AG09309 (cell line): ENCODE data around the gene PPCDC.

Experiments
- DNase-seq: peaks from one replicate; pipeline ENCODE4 v3.0.0-alpha.2; 2010; ENCODE audit warnings: low read depth
- H3K4me3 ChIP-seq: 2 replicates; pipeline ENCODE4 v1.5.1; 2011; ENCODE audit warnings: mild to moderate bottlenecking, low read depth, low read length, moderate library complexity; ENCODE audit not compliant: control insufficient read depth
- TF ChIP-seq, protein P1 (sequence below): IDR thresholded peaks from 2 replicates; pipeline ENCODE4 v1.5.1; 2011; ENCODE audit warnings: mild to moderate bottlenecking, low read depth, low read length, inconsistent platforms; ENCODE audit not compliant: insufficient read depth, control insufficient read depth; ENCODE audit errors: missing control alignments

PPCDC gene

DNA sequence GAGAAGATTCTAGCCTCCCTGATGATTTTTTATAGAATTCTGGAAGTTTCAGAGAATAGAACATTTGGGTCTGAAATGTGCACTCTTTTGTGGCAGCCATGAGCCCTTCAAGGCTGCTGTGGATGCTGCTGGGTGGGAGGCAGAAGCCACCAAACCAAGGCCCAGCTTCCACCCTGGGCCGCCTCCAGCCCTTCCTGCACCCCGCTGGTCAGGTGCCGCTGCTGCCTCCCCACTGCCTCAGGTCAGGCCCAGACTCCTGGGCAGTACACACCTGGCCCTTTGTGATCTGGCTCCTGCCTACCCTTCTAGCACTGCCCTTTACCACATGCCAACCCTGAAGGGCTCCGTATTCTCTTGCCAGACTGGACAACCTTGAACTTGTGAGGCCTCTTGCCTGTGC, 28.3 kb downstream of the PPCDC start:
- DNase-seq, result no peak
- TF ChIP-seq, protein P1, sequence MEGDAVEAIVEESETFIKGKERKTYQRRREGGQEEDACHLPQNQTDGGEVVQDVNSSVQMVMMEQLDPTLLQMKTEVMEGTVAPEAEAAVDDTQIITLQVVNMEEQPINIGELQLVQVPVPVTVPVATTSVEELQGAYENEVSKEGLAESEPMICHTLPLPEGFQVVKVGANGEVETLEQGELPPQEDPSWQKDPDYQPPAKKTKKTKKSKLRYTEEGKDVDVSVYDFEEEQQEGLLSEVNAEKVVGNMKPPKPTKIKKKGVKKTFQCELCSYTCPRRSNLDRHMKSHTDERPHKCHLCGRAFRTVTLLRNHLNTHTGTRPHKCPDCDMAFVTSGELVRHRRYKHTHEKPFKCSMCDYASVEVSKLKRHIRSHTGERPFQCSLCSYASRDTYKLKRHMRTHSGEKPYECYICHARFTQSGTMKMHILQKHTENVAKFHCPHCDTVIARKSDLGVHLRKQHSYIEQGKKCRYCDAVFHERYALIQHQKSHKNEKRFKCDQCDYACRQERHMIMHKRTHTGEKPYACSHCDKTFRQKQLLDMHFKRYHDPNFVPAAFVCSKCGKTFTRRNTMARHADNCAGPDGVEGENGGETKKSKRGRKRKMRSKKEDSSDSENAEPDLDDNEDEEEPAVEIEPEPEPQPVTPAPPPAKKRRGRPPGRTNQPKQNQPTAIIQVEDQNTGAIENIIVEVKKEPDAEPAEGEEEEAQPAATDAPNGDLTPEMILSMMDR, result no peak
- H3K4me3 ChIP-seq, result no peak overlapping the region

DNA sequence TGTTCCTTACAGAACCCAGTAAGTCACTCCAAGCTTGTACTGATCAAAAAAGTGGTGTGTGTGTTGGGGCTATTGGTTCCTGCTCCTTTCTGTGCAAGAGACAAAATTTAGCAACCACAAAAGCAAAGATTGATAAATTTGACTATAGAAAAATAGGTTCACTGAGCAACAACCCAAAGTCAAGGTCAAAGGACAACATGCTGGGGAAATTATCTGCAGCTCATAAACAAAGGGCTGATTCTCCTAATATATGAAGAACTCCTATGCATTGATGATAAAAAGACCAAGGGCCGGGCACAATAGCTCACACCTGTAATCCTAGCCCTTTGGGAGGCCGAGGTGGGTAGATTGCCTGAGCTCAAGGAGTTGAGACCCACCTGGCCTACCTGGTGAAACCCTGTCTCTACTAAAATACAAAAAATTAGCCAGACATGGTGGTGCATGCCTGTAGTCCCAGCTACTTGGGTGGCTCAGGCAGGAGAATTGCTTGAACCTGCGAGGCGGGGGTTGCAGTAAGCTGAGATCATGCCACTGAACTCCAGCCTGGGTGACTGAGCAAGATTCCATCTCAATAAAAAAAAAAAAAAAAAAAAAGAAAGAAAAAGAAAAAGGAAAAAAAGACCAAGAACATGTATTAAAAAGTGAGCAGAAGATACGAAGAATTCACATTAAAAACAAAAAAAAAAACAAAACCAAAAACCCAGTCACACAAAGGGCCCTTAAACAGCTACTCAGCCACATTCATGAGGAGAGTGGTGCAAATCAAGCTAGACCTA, 29.8 kb downstream of the PPCDC start:
- H3K4me3 ChIP-seq, result no peak overlapping the region
- TF ChIP-seq, protein P1, result no peak
- no peak for DNase-seq

DNA sequence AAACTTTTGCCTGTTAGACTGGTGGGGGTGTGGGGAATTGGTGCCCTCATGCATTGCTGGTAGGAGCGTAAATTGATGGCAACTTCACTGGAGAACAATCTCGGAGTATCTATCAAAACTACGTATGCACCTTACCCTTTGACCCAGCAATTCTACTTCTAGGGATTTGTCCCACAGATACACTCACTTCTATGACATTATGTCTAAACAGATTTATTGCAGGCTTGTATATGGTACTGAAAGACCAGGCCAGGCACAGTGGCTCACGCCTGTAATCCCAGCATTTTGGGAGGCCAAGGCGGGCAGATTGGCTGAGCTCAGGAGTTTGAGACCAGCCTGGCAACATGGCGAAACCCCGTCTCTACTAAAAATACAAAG, 30.3 kb downstream of the PPCDC start:
- H3K4me3 ChIP-seq, result no peak overlapping the region
- TF ChIP-seq, protein P1, result no peak
- no peak for DNase-seq

DNA sequence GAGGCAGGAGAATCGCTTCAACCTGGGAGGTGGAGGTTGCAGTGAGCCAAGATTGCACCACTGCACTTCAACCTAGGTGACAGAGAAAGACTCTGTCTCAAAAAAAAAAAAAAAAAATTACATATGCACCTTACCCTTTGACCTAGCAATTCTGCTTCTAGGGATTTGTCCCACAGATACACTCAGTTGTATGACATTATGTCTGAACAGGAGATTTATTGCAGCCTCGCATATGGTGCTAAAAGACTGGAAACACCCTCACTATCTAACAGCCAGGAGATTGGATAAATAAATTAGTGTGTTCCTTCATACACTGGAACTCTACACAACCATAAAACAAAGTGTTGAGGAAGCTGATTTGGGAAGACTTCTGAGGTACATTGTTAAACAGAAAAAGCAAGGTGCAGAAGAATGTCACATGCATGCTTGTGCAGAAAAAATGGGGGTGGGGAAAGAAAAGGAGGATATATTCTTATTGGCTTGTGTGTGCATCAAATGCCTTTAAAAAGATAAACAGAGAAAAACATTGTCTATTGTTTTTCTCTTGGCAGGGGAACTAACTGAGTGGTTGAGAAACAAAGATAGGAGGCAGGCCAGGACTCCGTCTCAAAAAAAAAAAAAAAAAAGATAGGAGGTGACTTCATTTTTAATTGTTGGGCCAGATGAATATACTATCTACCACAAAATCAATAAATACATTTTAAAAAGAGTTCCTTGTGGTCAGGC, 30.9 kb downstream of the PPCDC start:
- no peak overlapping the region for H3K4me3 ChIP-seq
- no peak for DNase-seq
- TF ChIP-seq, protein P1, result no peak

DNA sequence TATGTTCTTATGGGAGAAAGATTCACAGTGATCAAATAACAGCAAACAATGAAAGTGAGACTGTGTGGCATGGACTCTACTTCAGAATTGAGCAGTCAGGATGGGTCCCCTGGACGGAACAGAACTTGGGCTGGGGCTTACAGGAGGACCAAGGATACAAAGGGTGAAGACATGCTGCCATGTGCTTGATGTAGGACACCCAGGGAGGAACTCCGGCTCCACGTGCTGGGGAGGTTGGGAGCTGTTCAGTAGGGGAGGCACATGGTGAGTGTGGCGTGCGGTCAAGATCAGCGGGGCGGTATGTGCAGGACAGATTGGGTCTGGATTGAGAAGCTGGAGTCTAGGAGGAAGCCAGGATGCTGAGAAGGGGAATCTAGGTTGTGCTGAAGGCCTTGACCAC, 32.6 kb downstream of the PPCDC start:
- H3K4me3 ChIP-seq, result no peak overlapping the region
- no peak for DNase-seq
- TF ChIP-seq, protein P1, result no peak

DNA sequence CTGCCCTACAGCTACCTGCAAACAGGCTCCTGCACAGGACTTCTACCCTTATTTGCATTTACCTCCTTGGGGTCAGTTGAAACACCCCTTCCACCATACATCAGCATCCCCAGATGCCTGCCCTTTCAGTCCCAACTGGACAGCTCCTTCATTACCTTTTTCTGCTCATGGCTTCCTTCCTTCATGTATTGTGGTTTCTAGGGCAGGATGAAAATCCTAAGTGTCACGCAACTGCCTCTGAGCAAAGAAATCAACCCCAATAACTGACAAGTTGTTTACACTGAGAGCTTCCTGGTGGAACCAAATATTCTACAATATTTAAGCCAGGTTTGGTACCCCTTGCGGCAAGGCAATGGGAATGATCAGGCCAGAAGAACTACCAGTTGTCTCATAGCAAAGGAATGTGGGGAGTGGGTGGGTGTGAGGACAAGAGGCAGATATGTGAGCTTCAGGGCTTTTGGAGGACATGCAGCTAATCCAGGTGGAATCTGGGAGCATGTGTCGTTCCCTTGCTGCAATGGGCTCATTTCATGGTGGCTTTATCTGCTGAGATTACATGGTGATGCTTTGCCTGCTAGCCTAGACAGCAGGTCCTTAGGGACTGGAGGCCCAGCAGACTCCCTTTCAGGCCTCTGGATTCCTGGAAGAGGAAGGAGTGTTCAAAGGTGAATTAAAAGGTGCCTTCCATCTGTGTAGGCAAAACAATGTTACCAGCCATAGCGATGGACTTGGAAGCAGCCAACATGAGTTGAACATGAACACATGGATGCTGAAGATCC, 34.9 kb downstream of the PPCDC start:
- no peak for DNase-seq

More for the DNA sequence above, 34.9 kb downstream of the PPCDC start:
- H3K4me3 ChIP-seq, result no peak overlapping the region
- TF ChIP-seq, protein P1, result no peak
